GM18870 (cell line): Measurements from ENCODE around the gene SMARCC1.

Experiments
- ATAC-seq: cut with Tn5 transposase; IDR thresholded peaks from one replicate; pipeline ENCODE4 v1.9.1; 2021; ENCODE audit warnings: moderate library complexity; ENCODE audit not compliant: unreplicated experiment

SMARCC1 gene

GRCh38 chr3:47705391-47705790 lies 76.3 kb downstream of the SMARCC1 start:
- no peak for ATAC-seq

- no peak for ATAC-seq
Measured at GRCh38 chr3:47704237-47704612, 77.5 kb downstream of the SMARCC1 start.

DNA sequence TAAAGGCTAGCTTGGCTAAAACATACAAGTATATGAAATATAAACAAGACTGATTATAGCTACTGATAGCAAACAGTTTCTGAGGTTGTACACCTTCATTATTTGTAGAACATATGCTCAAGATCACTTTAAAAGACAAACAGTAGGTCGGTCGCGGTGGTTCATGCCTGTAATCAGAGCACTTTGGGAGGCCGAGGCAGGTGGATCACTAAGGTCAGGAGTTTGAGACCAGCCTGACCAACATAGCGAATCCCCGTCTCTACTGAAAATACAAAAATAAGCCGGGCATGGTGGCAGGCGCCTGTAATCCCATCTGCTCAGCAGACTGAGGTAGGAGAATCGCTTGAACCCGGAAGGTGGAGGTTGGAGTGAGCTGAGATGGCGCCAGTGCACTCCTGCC lies 80.3 kb downstream of the SMARCC1 start:
- ATAC-seq, result no peak

DNA sequence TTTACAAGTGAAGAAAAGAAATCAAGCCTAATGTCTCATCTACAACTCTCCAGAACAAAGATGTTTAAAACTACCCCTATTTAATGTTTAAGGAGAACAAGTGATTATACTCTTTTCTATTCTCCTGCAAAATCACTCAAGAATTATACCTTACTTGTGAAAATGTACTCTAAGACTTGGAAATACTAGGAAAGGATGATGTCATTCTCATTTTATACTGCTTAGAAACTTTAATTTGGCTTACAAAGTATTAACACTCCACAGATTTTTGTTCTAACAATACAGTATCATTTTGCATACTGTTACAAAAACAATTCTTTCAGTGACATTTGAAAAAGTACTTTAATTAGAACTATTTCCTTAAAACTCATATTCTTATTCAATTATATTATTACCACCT lies 89.5 kb downstream of the SMARCC1 start:
- no peak for ATAC-seq

GRCh38 chr3:47688488-47688887 lies 93.2 kb downstream of the SMARCC1 start:
- ATAC-seq, result no peak

DNA sequence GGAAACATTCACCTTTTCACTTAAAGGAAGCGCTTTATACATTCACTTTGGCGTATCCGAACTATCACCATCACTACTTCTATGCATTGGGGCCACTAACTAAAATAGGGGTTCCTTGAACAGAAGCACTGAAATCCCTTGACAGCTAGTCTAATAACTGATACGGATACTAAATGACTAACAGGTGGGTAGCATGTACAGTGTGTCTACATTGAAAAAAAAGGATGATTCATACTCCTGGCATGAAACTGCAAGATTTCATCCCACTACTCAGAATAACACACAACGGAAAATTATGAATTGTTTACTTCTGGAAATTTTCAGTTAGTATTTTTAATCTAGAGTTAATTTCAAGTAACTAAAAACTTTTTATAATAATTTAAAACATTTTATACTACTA lies 96.7 kb downstream of the SMARCC1 start:
- no peak for ATAC-seq

GRCh38 chr3:47681016-47681415 lies 100.7 kb downstream of the SMARCC1 start:
- ATAC-seq, result no peak

GRCh38 chr3:47678446-47679338 lies 103.0 kb downstream of the SMARCC1 start:
- ATAC-seq, result no peak

DNA sequence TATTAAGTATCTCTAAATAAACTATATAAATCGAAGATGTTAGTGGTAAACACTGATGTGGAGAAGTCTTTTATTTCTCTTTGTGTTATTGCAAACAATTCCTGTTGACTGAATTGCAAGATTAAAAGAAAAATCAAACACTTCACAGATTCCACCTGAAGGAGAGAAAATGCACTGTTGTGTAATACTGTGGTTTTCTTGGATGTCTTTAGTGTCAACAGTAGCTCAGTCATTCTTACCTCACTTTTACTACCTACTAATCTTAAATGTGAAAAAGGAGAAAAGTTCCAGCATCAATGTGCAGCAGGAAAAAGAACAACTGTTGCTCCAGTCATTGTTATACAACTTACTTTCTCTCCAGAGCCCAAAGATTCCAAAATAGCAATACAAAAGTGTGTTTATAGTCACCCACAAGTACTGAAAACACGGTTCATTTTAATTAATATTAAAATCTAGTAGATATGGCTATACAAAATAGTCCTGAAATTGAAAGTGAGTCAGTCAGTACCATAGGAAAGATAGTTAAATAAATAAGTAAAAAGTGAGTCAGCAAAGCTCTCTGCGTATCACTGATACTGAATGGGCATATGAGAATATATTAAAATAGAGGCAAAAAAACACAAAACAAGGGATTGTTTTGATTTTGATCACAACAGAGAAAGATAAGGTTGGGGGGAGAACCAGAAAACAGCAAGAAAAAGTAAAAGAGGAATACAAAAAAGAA lies 112.5 kb downstream of the SMARCC1 start:
- ATAC-seq, result no peak

GRCh38 chr3:47666118-47666517 lies 115.6 kb downstream of the SMARCC1 start:
- ATAC-seq, result no peak

DNA sequence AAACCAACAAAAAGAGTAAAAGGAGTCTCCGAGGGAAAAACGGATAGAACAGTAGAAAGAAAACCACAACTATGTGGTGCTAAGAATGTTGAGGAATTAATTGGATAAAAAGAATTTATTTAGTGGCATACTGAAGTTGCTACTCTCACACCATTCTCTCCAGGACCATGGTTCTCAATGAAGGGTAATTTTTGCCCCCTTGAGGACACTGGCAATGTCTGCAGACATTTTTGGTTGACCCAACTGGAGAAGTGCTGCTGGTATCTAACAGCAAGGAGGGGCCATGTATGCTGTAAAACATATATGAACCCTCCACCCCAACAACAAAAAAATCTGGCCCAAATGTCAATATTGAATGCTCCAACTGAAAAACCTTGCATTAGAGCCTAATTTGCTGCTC lies 117.2 kb downstream of the SMARCC1 start:
- no peak for ATAC-seq

DNA sequence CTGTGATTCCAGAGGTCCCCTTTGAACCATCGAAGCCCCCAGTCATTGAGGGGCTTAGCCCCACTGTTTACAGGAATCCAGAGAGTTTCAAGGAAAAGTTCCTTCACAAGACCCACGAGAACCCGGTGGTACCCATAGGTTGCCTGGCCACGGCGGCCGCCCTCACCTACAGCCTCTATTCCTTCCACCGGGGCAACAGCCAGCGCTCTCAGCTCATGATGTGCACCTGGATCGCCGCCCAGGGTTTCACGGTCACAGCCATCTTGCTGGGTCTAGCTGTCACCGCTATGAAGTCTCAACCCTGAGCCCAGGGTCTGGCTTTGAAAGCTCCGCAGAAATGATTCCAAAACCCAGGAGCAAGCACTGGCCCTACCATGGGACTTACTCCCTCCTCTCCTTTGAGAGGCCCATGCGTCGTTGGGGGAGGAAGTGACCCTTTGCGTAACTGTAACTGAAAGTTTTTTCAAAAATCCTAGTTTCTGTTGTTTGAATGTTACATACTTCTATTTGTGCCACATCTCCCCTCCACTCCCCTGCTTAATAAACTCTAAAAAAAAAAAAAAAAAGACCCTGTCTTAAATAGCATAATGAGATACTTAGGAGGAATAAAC lies 118.0 kb downstream of the SMARCC1 start:
- ATAC-seq, result no peak

DNA sequence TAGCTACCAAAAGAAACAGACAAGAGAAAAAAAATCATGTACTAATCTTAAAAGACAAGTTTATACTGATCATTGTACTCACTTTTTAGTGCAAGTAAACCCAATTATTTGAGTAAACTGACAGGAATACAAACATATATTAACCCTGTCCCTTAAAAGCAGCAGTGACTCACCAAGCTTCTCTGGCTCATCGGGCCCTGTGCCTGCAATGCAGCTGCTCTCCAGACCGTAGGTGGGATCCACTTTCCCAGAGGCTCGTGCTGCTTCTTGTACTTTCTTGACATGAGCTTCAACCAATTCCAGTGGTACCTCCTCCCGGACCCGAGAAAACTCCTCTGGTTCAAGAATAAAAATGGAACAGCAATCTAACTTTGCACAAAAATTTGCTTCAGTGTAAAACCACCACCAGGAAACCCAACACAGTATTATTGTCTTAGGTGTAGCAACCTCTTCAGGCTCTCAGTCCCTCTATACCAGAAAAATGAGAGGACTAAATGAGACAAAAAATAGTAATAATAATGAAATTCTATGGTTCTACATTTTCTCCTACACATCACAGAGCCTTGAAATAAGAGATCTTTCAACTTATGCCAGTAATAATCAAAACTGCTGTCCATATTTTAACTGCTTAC lies 120.5 kb downstream of the SMARCC1 start:
- ATAC-seq, result no peak

DNA sequence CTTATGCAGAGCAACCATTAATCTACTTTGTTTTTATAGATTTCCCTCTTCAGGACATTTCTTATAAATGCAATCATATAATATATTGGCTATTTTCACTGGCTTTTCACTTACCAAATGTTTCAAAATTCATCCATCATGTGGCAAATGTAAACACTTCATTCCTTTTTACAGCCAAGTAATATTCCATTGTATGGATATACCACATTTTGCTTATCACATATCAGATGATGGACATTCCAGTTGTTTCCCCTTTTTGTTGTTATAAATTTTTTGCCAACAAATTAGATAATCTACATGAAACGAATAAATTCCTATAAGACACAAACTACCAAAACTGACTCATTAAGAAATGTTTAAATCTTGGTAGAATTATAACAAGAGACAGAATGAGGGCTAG lies 123.2 kb downstream of the SMARCC1 start:
- no peak for ATAC-seq

GRCh38 chr3:47652142-47652541 lies 129.6 kb downstream of the SMARCC1 start:
- no peak for ATAC-seq

- no peak for ATAC-seq
Measured at GRCh38 chr3:47650294-47650693, 131.4 kb downstream of the SMARCC1 start.

DNA sequence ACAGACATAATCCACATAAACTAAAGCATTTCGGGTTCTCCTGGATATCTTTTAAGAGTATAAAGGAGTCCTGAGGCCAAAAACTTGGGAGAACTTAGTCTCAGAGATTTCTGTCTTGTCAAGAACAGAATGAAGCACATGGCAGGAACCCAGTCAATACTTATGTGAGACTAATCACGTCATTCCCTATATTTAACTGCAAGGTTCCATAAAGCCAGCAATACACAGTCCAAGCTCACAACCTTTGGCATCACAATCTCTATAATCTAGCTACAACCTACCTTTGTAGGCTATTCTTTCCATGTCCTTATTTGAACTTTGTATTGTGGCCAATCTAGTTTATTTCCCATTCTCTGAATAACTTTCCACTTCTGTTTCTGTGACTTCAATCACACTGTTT lies 134.1 kb downstream of the SMARCC1 start:
- no peak for ATAC-seq

GRCh38 chr3:47646362-47646761 lies 135.3 kb downstream of the SMARCC1 start:
- ATAC-seq, result no peak

GRCh38 chr3:47645551-47645950 lies 136.1 kb downstream of the SMARCC1 start:
- ATAC-seq, result no peak

DNA sequence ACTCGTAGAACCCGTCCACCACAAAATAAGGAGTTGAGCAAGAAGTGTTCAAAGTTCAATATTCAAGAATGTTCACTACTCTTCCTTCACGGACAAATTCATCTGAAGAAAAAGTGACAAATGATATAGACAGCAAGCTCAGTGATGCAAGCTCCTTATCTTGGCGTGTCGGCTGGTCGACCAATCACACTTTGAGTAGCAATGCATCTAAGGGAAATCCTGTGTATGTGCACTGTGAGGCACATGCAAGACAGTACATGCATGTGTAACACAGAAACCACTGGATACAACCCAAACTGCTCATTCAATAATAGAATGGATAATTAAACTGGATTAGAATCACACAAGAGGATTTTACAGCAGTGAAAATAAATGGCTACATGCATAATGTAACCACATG lies 138.6 kb downstream of the SMARCC1 start:
- ATAC-seq, result no peak

GRCh38 chr3:47641739-47642138 lies 140.0 kb downstream of the SMARCC1 start:
- ATAC-seq, result no peak
